Measurements from ENCODE around the gene ZSWIM5. TPM values are rescaled to one million over a fixed set of nuclear protein-coding genes. Genes with fewer than 3 reads are reported as not detected.

The ZSWIM5 gene
- total and polyA plus RNA-seq, 2 of the 8 experiments (the other 6 are each of a cell fraction or from before 2014, with no cell fraction given), result 2.5 to 3.9 TPM

DNA sequence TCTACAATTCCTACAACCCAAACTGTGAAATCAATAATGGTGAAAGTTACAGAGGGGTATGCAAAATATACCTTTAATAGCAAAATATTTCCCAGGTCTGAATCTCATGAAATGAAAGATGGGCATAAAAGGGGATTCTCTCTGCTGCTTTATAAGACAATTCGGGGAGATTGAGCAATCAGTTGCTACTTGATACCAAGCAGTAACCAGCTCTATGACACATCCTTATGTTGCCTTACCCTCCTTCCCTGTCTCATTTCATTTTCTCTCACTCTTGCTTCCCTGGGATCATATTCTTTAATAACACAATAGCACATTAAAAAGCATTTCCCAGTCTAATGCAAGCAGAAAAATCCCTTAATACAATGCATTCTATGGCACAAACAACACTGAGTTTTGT is 29.0 kb downstream of the ZSWIM5 start:
- no peak overlapping the region for H2AFZ ChIP-seq (ENCODE audit: low read length)
- H3K18ac ChIP-seq (ENCODE audit: extremely low read depth, low read length), result no peak overlapping the region
- H3K23me2 ChIP-seq (ENCODE audit: low read depth, low read length), result no peaks in the 10 kb centered on the region
- no peak overlapping the region for H2AK5ac ChIP-seq (ENCODE audit: low read depth, low read length)
- no peaks in the 10 kb centered on the region for H3K27me3 ChIP-seq (replicated peaks in 1 of 4; ENCODE audit: control insufficient read depth in 3 of 4, extremely low read depth in 1 of 4, insufficient read depth in 3 of 4, low read length in 3 of 4)
- H3K14ac ChIP-seq (ENCODE audit: insufficient read length), result no peak overlapping the region
- 100% methylated on average over 1 of the region's 1 CpG; no CpG with 5 or more reads in 1 of the 2 experiments for WGBS, 2 experiments (ENCODE audit: extremely low coverage in 1 of 2, insufficient coverage in 1 of 2, insufficient read length in 1 of 2, insufficient replicate concordance in 2 of 2, low coverage in 1 of 2, low lambda C conversion rate in 2 of 2, missing lambda C conversion rate in 1 of 2)
- H3K9me3 ChIP-seq (ENCODE audit: insufficient read depth in 2 of 2, low read depth in 1 of 2, low read length in 1 of 2), result peaks cover 11 to 13% of the 10 kb centered on the region in 2 experiments
- FAIRE-seq (no peak), DNase-seq (ENCODE audit: low read depth in 1 of 2, low spot score in 2 of 2) (no peak)
- H2BK20ac ChIP-seq (ENCODE audit: low read length), result no peak overlapping the region
- no peaks in the 10 kb centered on the region for H3K36me3 ChIP-seq (ENCODE audit: control insufficient read depth in 2 of 4, insufficient read depth in 4 of 4, low read length in 3 of 4)
- H2BK5ac ChIP-seq (ENCODE audit: low read depth, low read length), result no peak overlapping the region
- ChIA-PET CTCF (ENCODE audit: partially characterized antibody) (no interaction called here), POLR2A (ENCODE audit: partially characterized antibody) (no interaction called here)
- no peak overlapping the region for H3K4ac ChIP-seq (replicated peaks; ENCODE audit: insufficient read length, low read depth, low read length)
- H4K20me1 ChIP-seq (replicated peaks in 1 of 2; ENCODE audit: control insufficient read depth in 1 of 2, insufficient read depth in 2 of 2, low read length in 2 of 2), result no peaks in the 10 kb centered on the region
- H3K4me3 ChIP-seq (ENCODE audit: extremely low read depth in 1 of 4, insufficient read depth in 2 of 4, low read depth in 3 of 4, low read length in 4 of 4), result no peak overlapping the region
- H3K79me1 ChIP-seq (ENCODE audit: low read depth, low read length), result no peaks in the 10 kb centered on the region
- H4K5ac ChIP-seq (ENCODE audit: insufficient read length, low read depth, low read length), result no peak overlapping the region
- H3K79me2 ChIP-seq (ENCODE audit: control insufficient read depth in 1 of 2, insufficient read depth in 2 of 2, low read length in 2 of 2), result no peaks in the 10 kb centered on the region
- no peak overlapping the region for H4K91ac ChIP-seq (replicated peaks; ENCODE audit: insufficient read length, low read length)
- no peak overlapping the region for H4K8ac ChIP-seq (ENCODE audit: extremely low read depth, insufficient read depth, low read length)
- no peak overlapping the region for H3K4me2 ChIP-seq (ENCODE audit: insufficient read depth in 1 of 2, low read depth in 2 of 2, low read length in 2 of 2)
- H2BK120ac ChIP-seq (replicated peaks; ENCODE audit: low read depth, low read length), result no peak overlapping the region
- H3K4me1 ChIP-seq (replicated peaks in 1 of 4; ENCODE audit: control insufficient read depth in 3 of 4, insufficient read depth in 4 of 4, low read length in 3 of 4), result no peaks in the 10 kb centered on the region
- no peak overlapping the region for H2BK12ac ChIP-seq (ENCODE audit: low read depth, low read length)
- no peak overlapping the region for H3K9ac ChIP-seq (replicated peaks in 1 of 4; ENCODE audit: extremely low read depth in 1 of 4, low read depth in 3 of 4, low read length in 3 of 4)
- no peak overlapping the region for H3K27ac ChIP-seq (ENCODE audit: low read depth, low read length)
- no peak overlapping the region for H3K23ac ChIP-seq (ENCODE audit: insufficient read length)
- H3K56ac ChIP-seq (replicated peaks; ENCODE audit: insufficient read length, low read depth, low read length), result no peak overlapping the region
- H2BK15ac ChIP-seq (ENCODE audit: low read length), result no peak overlapping the region
- TF ChIP-seq, protein P1, sequence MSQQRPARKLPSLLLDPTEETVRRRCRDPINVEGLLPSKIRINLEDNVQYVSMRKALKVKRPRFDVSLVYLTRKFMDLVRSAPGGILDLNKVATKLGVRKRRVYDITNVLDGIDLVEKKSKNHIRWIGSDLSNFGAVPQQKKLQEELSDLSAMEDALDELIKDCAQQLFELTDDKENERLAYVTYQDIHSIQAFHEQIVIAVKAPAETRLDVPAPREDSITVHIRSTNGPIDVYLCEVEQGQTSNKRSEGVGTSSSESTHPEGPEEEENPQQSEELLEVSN (IDR thresholded peaks at IDR 0.05), result no peak
- TF ChIP-seq EP300 (IDR thresholded peaks at IDR 0.05; ENCODE audit: borderline replicate concordance in 1 of 2, low read depth in 2 of 2, low read length in 2 of 2) (no peak), SIRT6 (IDR thresholded peaks at IDR 0.05; ENCODE audit: low read length) (no peak), NRF1 (IDR thresholded peaks at IDR 0.05; ENCODE audit: low read depth, low read length) (no peak), POLR2AphosphoS5 (IDR thresholded peaks at IDR 0.05; ENCODE audit: low read depth, low read length) (no peak), SAP30 (IDR thresholded peaks at IDR 0.05; ENCODE audit: insufficient read depth, insufficient replicate concordance, low read length) (no peak), SIN3A (conservative IDR thresholded peaks at IDR 0.05 in 1 of 2, IDR thresholded peaks at IDR 0.05 in 1 of 2; ENCODE audit: low read depth in 1 of 2, low read length in 2 of 2) (no peak), HDAC2 (IDR thresholded peaks at IDR 0.05; ENCODE audit: borderline replicate concordance in 1 of 2, low read depth in 2 of 2, low read length in 2 of 2) (no peak)
- TF ChIP-seq, protein P2, sequence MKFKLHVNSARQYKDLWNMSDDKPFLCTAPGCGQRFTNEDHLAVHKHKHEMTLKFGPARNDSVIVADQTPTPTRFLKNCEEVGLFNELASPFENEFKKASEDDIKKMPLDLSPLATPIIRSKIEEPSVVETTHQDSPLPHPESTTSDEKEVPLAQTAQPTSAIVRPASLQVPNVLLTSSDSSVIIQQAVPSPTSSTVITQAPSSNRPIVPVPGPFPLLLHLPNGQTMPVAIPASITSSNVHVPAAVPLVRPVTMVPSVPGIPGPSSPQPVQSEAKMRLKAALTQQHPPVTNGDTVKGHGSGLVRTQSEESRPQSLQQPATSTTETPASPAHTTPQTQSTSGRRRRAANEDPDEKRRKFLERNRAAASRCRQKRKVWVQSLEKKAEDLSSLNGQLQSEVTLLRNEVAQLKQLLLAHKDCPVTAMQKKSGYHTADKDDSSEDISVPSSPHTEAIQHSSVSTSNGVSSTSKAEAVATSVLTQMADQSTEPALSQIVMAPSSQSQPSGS (IDR thresholded peaks at IDR 0.05; ENCODE audit: low read length), result no peak
- TF ChIP-seq, protein P3, sequence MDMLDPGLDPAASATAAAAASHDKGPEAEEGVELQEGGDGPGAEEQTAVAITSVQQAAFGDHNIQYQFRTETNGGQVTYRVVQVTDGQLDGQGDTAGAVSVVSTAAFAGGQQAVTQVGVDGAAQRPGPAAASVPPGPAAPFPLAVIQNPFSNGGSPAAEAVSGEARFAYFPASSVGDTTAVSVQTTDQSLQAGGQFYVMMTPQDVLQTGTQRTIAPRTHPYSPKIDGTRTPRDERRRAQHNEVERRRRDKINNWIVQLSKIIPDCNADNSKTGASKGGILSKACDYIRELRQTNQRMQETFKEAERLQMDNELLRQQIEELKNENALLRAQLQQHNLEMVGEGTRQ (IDR thresholded peaks at IDR 0.05; ENCODE audit: low read length), result no peak
